Adrenal gland (tissue), 5 donors: ENCODE data around the gene EIF2S3B.

ENCODE experiments used
- CTCF ChIP-seq, 6 experiments: fragments of 450-650 bp in 4 of 6; fragments of 200-600 bp in 2 of 6; sonication (generic) in 1 of 6; IDR thresholded peaks; 1 replicate in 5 of 6; 2 replicates in 1 of 6; pipeline versions ENCODE4 v1.5.1 to v1.8.0; 2016 to 2021; ENCODE audit warnings: antibody characterized with exemption in 6 of 6, mild to moderate bottlenecking in 2 of 6, moderate library complexity in 1 of 6
- POLR2A ChIP-seq, 2 donors: fragments of 450-650 bp; IDR thresholded peaks; one replicate each; pipeline ENCODE4 v1.6.1; 2017; ENCODE audit warnings: antibody characterized with exemption in 2 of 2, mild to moderate bottlenecking in 2 of 2, moderate library complexity in 1 of 2
- donor health status: DM: no; HTN: no; CAD: no.

DNA sequence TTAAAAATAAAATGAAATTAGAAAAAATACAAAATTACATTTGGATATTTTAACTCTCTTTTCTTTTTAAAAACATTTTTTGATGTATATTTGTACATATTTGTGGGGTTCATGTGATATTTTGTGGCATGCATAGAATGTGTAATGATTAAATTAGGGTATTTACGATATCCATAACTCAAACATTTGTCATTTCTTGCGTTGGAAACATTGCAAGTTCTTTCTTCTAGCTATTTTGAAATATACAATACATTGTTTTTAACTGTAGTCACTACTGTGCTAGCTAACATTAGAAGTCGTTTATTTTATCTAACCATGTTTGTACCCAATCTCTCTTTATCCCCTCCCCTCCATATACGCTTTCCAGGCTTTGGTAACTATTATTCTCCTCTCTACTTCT, 13.9 kb upstream of the EIF2S3B start:
- no peak for TF ChIP-seq CTCF (IDR thresholded peaks at IDR 0.05)
- no peak for TF ChIP-seq POLR2A (IDR thresholded peaks at IDR 0.05)
